ENCODE results near the gene MASP1.
"Not testable (repeated sequence)": the region's sequence is repeated elsewhere in the genome, so short reads cannot be mapped to it uniquely, and the experiment has no call there.

Gene MASP1

DNA sequence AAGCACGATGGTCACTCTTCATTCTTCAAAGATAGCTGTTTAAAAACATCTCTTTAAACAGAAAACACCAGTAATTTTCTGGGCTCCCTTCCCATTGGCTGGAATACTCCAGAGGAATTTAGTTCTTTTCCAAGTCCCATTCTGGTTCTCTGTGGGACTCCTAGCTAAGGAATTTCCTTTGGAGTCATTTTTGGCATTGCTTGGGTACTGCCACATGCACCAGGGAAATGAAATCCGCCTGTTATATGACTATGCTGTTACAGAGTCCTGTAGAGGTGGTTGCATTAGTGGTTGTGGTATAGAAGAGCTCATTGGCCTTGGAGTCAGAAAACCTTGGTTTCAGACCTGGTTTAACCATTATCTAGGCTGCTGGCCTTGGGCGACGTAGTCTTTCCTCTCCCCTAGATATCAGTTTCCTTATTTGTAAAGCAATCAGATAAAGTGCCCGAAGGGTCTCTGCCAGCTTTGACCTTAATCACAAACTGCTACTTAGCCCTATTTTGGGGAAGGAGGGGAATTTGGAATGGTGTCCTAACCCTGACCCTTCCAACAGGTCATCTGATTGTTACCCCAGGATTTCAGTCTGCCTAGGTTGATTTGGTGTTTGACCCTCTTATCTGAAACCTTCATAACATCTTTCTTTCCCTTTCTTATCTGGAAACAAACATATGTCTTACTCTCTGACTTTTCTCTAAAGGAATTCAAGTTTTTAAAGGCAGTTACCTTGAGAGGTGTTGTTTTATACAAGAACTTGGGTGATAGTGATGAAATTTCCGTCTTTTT lies 80.8 kb downstream of the MASP1 start:
- H3K27ac ChIP-seq, result no peak overlapping the region

DNA sequence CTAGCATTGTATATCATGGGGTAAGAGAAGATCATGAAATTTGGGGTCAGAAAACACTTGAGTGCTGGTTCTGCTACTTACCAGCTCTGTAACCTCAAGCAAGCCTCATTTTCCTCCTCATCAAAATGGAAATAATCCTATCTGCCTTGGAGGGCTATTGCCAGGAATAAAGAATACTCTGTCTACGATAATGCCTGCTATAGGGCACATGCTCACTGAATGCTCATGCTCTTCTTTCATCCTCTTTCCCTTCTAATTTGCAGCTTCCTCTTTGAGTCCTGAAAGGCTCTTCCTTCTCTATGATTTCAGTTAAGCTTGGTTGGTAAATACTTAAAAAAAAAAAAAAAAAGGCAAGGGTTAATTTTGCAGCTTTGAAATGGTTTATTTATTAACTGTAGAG lies 81.4 kb downstream of the MASP1 start:
- H3K27ac ChIP-seq, result no peak overlapping the region
- TF ChIP-seq, protein P1, sequence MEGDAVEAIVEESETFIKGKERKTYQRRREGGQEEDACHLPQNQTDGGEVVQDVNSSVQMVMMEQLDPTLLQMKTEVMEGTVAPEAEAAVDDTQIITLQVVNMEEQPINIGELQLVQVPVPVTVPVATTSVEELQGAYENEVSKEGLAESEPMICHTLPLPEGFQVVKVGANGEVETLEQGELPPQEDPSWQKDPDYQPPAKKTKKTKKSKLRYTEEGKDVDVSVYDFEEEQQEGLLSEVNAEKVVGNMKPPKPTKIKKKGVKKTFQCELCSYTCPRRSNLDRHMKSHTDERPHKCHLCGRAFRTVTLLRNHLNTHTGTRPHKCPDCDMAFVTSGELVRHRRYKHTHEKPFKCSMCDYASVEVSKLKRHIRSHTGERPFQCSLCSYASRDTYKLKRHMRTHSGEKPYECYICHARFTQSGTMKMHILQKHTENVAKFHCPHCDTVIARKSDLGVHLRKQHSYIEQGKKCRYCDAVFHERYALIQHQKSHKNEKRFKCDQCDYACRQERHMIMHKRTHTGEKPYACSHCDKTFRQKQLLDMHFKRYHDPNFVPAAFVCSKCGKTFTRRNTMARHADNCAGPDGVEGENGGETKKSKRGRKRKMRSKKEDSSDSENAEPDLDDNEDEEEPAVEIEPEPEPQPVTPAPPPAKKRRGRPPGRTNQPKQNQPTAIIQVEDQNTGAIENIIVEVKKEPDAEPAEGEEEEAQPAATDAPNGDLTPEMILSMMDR (conservative IDR thresholded peaks at IDR 0.05), result no peak
- TF ChIP-seq ZFX (IDR thresholded peaks at IDR 0.05), result no peak

More for the DNA sequence above, 80.8 kb downstream of the MASP1 start:
- TF ChIP-seq, protein P1 (conservative IDR thresholded peaks at IDR 0.05), result no peak

DNA sequence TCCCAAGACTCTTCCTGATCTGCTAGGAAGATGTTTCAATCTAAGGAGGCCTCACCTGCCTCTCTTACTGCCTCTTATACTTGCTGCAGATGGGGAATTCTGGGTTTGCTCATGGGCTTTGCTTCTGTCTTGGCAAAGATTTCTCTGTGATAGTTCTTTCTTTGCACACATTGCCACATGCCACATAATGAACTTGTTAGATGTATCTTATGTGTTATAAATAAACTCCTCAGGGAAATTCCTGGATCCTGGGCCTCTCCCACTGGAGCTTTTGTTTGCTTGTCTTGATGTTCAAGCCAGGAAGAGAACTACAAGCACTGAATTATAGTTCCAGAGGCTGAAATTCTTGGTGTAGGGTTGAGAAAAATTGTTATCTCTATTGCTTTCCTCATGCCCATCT lies 82.0 kb downstream of the MASP1 start:
- H3K27ac ChIP-seq, result no peak overlapping the region
- TF ChIP-seq ZFX (IDR thresholded peaks at IDR 0.05), result no peak
- TF ChIP-seq, protein P1 (conservative IDR thresholded peaks at IDR 0.05), result no peak

DNA sequence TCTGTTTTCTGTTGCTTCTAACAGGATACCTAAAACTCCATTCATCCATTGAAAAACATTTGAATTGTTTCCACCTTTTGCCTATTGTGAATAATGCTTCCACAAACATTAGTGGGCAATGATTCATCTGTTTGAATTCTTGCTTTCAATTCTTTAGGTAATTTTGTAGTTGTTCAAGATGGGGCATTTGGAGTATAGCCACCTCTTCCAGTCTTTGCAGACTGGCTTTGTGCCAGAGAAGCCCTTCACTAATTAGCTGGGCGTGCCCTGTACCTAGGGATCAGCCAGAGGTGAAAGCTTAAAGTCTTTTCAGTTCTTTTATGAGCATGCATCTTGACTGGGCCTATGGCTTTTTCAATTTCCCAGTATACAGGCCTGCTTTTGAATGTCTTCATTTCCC lies 83.4 kb downstream of the MASP1 start:
- H3K27ac ChIP-seq, result no peak overlapping the region
- no peak for TF ChIP-seq ZFX (IDR thresholded peaks at IDR 0.05)
- TF ChIP-seq, protein P1 (conservative IDR thresholded peaks at IDR 0.05), result no peak

DNA sequence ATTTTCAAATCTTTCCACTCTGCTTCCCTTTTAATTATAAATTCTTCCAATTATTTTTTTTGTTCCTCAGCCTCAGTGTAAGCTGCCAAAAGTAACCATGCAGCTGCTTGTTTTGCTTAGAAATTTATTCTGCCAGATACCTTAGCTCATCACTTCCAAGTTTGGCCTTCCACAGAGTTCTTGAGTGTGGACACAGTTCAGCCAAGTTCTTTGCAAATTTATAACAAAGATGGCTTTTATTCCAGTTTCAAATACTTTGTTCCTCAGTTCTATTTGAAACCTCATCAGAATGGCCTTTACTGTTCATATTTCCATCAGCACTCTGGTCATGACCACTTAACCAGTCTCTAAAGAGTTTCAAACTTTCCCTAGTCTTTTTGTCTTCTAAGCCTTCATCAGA lies 83.9 kb downstream of the MASP1 start:
- TF ChIP-seq ZFX (IDR thresholded peaks at IDR 0.05), result no peak
- TF ChIP-seq, protein P1 (conservative IDR thresholded peaks at IDR 0.05), result no peak
- H3K27ac ChIP-seq, result no peak overlapping the region

DNA sequence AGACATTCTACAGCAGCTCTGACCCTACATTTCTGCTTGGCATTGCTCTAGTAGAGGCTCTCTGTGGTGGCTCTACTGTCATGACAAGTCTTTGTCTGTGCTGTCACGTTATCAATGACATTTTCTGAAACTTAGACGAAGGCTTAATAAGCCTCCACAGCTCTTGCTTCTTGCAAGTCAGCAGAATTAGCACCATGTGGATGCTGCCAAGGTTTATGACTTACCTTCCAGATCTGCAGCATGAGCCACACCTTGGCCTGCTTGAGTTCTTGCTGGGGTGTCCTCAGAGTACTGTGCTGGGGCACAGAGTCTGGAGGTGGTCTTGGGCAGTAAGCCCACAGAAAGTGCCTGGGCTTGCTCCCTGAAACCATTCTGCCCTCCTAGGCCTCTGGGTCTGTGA lies 84.5 kb downstream of the MASP1 start:
- TF ChIP-seq, protein P1 (conservative IDR thresholded peaks at IDR 0.05), result no peak
- TF ChIP-seq ZFX (IDR thresholded peaks at IDR 0.05), result no peak
- no peak overlapping the region for H3K27ac ChIP-seq

DNA sequence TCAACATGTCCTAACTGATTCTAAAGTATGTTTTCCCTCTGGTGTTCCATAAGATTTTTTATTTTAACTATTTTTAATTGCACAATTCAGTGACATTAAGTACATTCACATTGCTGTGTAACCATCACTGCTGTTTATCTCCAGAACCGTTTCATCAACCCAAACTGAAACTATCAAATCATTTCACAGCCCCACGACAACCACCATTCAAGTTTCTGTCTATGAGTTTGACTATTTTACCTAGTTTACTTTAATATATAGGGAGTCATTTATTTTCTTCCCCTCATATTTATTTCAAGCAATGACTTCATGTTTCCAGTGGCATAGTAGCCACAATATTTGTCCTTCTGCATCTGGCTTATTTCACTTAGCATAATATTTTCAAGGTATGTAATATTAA lies 85.9 kb downstream of the MASP1 start:
- H3K27ac ChIP-seq, result no peak overlapping the region
- no peak for TF ChIP-seq ZFX (IDR thresholded peaks at IDR 0.05)
- TF ChIP-seq, protein P1 (conservative IDR thresholded peaks at IDR 0.05), result no peak

DNA sequence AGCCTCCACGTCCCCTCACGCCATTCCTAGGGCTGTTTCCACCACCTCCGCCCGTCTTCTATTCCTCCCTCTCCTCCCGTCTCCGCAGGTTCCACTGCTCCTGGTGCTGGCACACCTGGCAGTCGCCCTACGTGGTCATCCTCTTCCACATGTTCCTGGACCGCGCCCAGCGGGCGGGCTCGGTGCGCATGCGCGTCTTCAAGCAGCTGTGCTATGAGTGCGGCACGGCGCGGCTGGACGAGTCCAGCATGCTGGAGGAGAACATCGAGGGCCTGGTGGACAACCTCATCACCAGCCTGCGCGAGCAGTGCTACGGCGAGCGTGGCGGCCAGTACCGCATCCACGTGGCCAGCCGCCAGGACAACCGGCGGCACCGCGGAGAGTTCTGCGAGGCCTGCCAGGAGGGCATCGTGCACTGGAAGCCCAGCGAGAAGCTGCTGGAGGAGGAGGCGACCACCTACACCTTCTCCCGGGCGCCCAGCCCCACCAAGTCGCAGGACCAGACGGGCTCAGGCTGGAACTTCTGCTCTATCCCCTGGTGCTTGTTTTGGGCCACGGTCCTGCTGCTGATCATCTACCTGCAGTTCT lies 92.0 kb downstream of the MASP1 start:
- not testable (repeated sequence) for H3K27ac ChIP-seq

Measured in C4-2B (cell line).